HEK293T (cell line): ENCODE data around the gene TPD52L1.

Experiments
- CTCF ChIA-PET: fragments of 350-600 bp; formaldehyde crosslinking; extraction: SDS; loops from one replicate; lab custom pipeline; 2021; ENCODE audit warnings: antibody characterized with exemption, inconsistent platforms; lab: Yijun Ruan, JAX
- POLR2A ChIA-PET: fragments of 350-600 bp; formaldehyde crosslinking; extraction: SDS; loops from one replicate; lab custom pipeline; 2020; ENCODE audit warnings: antibody characterized with exemption, inconsistent platforms; lab: Yijun Ruan, JAX
- DNase-seq: peaks from one replicate; pipeline ENCODE4 v3.0.0; 2012; ENCODE audit warnings: mixed read lengths; ENCODE audit errors: extremely low spot score
- ARNT ChIP-seq: fragments of 450-650 bp; IDR thresholded peaks from 2 replicates; pipeline ENCODE4 v1.6.1; 2017; ENCODE audit warnings: mild to moderate bottlenecking
- BHLHE40 ChIP-seq: fragments of 450-650 bp; IDR thresholded peaks from 2 replicates; pipeline ENCODE4 v1.6.1; 2016; ENCODE audit warnings: mild to moderate bottlenecking, moderate library complexity, borderline replicate concordance
- CTBP1 ChIP-seq: fragments of 450-650 bp; IDR thresholded peaks from 2 replicates; pipeline ENCODE4 v1.6.1; 2016; ENCODE audit warnings: borderline replicate concordance
- ELF4 ChIP-seq: fragments of 450-650 bp; IDR thresholded peaks from 2 replicates; pipeline ENCODE4 v1.6.1; 2017; ENCODE audit warnings: antibody characterized with exemption
- FOXA1 ChIP-seq: fragments of 450-650 bp; IDR thresholded peaks from 2 replicates; pipeline ENCODE4 v1.6.1; 2016; ENCODE audit warnings: mild to moderate bottlenecking
- FOXK2 ChIP-seq: fragments of 450-650 bp; IDR thresholded peaks from 2 replicates; pipeline ENCODE4 v1.6.1; 2016; ENCODE audit warnings: mild to moderate bottlenecking
- FOXM1 ChIP-seq: fragments of 450-650 bp; IDR thresholded peaks from 2 replicates; pipeline ENCODE4 v1.6.1; 2017; ENCODE audit warnings: mild to moderate bottlenecking, borderline replicate concordance
- HDGF ChIP-seq: fragments of 450-650 bp; IDR thresholded peaks from 2 replicates; pipeline ENCODE4 v1.6.1; 2017; ENCODE audit warnings: antibody characterized with exemption, borderline replicate concordance
- L3MBTL2 ChIP-seq: fragments of 450-650 bp; conservative IDR thresholded peaks from 2 replicates; pipeline ENCODE4 v1.6.1; 2016; ENCODE audit warnings: mild to moderate bottlenecking
- LEF1 ChIP-seq: fragments of 450-650 bp; IDR thresholded peaks from 2 replicates; pipeline ENCODE4 v1.6.1; 2017; ENCODE audit warnings: mild to moderate bottlenecking, borderline replicate concordance
- NFRKB ChIP-seq: fragments of 450-650 bp; IDR thresholded peaks from 2 replicates; pipeline ENCODE4 v1.6.1; 2016; ENCODE audit warnings: mild to moderate bottlenecking, moderate library complexity
- SP1 ChIP-seq: fragments of 450-650 bp; IDR thresholded peaks from 2 replicates; pipeline ENCODE4 v1.6.1; 2017
- SUZ12 ChIP-seq: fragments of 450-650 bp; IDR thresholded peaks from 2 replicates; pipeline ENCODE4 v1.6.1; 2016; ENCODE audit warnings: mild to moderate bottlenecking
- TARDBP ChIP-seq: fragments of 450-650 bp; IDR thresholded peaks from 2 replicates; pipeline ENCODE4 v1.6.1; 2016
- ZNF384 ChIP-seq: fragments of 450-650 bp; IDR thresholded peaks from 2 replicates; pipeline ENCODE4 v1.6.1; 2016
- TF ChIP-seq, protein P1 (sequence below): fragments of 450-650 bp; IDR thresholded peaks from 2 replicates; pipeline ENCODE4 v1.6.1; 2016

TPD52L1 gene

DNA sequence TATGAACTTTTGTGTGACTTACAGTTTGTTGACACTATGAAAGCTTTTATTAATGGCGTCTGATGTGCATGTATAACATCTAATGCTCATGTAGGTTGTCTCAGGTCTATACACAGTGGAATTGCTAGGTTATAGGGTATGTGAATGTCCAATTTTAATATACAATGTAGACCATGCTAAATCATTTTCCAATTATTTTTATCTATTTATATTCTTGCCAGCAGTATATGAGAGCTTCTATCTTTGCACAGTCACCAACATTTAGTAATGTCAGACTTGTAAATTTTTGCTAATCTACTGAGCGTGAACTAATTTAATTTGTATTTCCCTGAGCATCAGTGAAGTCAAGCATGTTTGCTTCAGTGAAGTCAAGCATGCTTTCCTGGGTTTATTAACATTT lies 64.4 kb downstream of the TPD52L1 start:
- TF ChIP-seq SUZ12: no peak
- no peak for TF ChIP-seq FOXM1
- no peak for TF ChIP-seq TARDBP
- TF ChIP-seq LEF1: no peak
- no peak for TF ChIP-seq HDGF
- TF ChIP-seq, protein P1, sequence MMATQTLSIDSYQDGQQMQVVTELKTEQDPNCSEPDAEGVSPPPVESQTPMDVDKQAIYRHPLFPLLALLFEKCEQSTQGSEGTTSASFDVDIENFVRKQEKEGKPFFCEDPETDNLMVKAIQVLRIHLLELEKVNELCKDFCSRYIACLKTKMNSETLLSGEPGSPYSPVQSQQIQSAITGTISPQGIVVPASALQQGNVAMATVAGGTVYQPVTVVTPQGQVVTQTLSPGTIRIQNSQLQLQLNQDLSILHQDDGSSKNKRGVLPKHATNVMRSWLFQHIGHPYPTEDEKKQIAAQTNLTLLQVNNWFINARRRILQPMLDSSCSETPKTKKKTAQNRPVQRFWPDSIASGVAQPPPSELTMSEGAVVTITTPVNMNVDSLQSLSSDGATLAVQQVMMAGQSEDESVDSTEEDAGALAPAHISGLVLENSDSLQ: no peak
- no peak for TF ChIP-seq BHLHE40
- TF ChIP-seq L3MBTL2: no peak
- no peak for TF ChIP-seq FOXA1
- TF ChIP-seq SP1: no peak
- TF ChIP-seq CTBP1: no peak
- no peak for TF ChIP-seq ARNT
- no peak for TF ChIP-seq ELF4
- no peak for TF ChIP-seq FOXK2
- no peak for TF ChIP-seq ZNF384
- POLR2A ChIA-PET: no interaction called here
- no peak for DNase-seq
- CTCF ChIA-PET: no interaction called here

DNA sequence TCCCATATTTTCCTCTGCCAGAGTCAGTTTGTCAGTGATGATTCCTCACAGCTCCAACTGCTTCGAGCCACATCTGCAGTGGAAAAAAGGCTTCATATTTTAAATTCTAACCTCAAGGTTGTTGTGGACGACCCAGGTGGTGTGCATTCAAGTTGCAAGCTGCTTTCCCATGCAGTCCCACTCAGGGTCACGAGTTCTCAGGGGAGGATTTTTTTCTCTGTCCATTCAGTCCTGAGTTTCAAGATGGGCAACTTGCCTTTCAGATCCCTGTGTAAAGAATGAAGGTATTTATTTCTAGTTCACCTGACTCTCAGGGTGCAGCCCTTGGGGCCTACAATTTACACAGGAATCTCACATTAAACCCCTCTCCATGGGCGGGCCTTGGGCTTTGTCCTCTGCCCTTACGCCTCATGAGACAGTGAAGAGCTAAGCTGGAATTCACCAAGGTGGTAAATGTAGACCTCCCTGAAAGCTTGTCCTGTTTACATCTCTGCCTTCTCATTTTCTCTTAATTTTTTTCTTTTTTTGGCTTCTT lies 65.9 kb downstream of the TPD52L1 start:
- POLR2A ChIA-PET: interaction anchor here (0.7 kb wide), 1 partner anchor 9 kb away, joined by 3 read pairs; no protein-coding TSS in a partner anchor
- no peak for DNase-seq
- TF ChIP-seq ELF4 (no peak), FOXA1 (no peak), NFRKB (no peak), HDGF (no peak), FOXK2 (no peak), FOXM1 (no peak), ZNF384 (no peak), SP1 (no peak), SUZ12 (no peak), CTBP1 (no peak), BHLHE40 (no peak), TARDBP (no peak)
- TF ChIP-seq, protein P1: no peak
- CTCF ChIA-PET: no interaction called here

DNA sequence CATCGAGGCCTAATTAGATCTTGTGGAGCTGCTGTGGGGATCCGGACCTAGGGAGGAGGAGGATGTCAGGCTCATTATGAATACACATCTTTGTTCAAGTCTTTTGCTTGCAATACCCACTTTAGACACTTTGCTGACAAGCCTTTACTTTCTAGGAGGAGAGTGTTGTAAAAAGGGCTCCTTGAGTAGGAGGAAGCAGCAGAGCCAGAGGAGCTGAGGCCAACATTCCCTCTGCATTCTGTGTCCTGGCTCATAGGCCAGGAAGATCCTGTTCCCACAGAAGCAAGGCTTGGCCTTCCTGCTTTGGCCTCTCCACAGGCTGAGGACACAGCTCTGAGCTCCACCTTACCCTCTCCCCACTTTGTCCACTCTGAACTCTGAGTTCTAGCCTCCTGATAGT lies 67.1 kb downstream of the TPD52L1 start:
- no peak for TF ChIP-seq ZNF384
- TF ChIP-seq BHLHE40: no peak
- no peak for TF ChIP-seq L3MBTL2
- TF ChIP-seq ARNT: no peak
- TF ChIP-seq HDGF: no peak
- TF ChIP-seq FOXM1: no peak
- no peak for TF ChIP-seq NFRKB
- CTCF ChIA-PET: interaction anchor here (0.7 kb wide), 1 partner anchor 178 kb away, joined by 3 read pairs; no protein-coding TSS in a partner anchor
- POLR2A ChIA-PET: no interaction called here
- DNase-seq: no peak

DNA sequence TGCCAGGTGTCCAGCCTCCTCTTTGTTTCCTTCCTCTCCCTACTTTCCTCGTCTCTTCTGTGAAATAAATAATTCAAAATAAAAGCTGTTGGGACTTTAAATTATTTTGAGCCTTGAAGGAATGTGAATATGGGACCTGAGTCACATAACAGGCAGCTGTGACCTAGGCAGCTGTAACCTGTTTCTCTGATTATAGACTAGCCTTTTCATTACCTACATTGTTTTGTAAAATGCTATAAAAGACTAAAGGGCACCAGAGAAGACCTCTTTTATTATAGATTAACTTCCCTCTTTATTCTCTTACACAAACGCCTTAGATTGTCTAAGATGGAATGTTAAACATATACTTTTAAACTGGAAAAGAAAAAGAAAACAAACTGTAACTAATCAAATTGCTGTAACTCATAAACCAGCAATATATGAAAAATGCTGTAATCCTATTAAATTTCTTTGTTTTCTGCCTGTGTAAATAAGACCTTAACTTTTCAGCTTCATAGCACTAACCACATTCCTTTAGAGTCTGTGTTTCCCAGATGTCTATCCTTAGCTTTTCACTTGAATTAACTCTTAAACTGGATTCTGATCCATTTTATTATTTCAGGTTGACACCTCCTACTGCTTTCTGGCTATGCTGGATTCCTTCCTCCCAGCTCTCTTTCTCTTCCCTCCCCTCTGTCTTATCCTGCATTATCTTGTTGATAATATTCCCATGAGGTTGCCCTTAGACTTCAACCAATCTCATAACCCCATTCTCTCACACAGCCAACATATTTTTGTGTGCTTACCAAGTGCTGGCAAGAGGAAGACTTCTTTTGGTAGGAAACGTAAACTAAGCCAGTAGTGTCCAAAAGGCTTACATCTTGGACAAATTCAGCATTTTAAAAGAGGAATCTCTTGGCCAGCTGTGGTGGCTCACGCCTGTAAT lies 69.2 kb downstream of the TPD52L1 start:
- ChIA-PET CTCF (no interaction called here), POLR2A (no interaction called here)
- TF ChIP-seq BHLHE40 (no peak), ARNT (no peak), TARDBP (no peak), FOXM1 (no peak), ZNF384 (no peak), ELF4 (no peak), SP1 (no peak), L3MBTL2 (no peak)
- TF ChIP-seq, protein P1: no peak
- no peak for DNase-seq

DNA sequence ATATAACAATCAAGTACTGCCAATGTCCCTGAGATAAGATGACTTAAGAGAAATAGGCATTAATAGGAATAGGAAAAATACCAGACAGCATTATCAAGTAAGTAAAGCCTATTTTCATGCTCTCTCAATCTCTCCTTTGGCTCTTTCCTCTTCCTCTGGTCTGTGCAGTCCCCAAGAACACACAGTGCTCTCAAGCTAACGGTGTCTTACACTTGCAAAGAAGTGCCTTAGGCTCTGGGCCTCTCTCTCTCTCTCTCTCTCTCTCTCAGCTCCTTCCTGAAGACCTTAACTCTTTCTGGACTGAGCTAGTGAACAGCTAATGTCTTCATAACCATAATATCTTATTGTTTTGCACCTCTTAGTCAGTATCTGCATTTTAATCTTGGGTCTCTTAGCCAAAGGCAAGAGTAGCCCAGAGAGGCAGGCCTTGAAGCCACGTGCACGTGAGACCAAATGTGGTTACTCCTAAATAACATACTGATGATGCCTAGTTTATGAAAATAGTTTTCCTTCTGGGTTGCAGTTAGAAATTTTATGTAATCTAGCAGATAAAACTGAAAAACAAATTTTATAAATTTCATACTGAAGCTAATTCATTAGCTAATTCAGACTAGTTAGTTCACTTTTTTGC lies 70.8 kb downstream of the TPD52L1 start:
- ChIA-PET POLR2A (interaction anchor here (1.1 kb wide), 1 partner anchor 78 kb away, joined by 3 read pairs; the partner anchor contains the start of gene HDDC2), CTCF (interaction anchor here (0.6 kb wide), 1 partner anchor 41 kb away, joined by 4 read pairs; no protein-coding TSS in a partner anchor)
- no peak for TF ChIP-seq FOXK2
- no peak for DNase-seq

DNA sequence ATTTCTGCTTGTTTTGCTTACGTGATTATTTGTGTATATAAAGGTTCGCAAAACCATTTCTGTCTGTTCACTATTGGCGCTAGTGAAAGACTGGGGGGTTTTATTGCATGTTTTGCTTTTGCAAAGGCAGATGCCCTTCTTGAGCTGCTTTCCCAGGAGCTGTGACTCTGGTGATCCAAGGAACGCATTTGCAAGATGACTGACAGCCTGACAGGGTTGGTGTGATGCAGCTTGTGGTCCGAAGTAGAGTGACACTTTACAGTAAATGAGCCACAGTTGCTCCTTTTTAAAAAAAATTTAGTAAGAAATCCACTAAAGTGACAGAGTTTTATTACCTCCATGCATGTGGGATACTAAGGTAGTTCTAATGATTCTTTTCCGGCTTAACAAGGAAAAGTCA lies 73.7 kb downstream of the TPD52L1 start:
- ChIA-PET CTCF (no interaction called here), POLR2A (no interaction called here)
- TF ChIP-seq, protein P1: peak; percentile 64
- TF ChIP-seq ZNF384: no peak
- no peak for TF ChIP-seq ELF4
- DNase-seq: no peak
